ENCODE data around the gene NKG7. TPM values are rescaled to one million over a fixed set of nuclear protein-coding genes. Genes with fewer than 3 reads are reported as not detected.
"Not testable (repeated sequence)": the region's sequence is repeated elsewhere in the genome, so short reads cannot be mapped to it uniquely, and the experiment has no call there.

The NKG7 gene, protein sequence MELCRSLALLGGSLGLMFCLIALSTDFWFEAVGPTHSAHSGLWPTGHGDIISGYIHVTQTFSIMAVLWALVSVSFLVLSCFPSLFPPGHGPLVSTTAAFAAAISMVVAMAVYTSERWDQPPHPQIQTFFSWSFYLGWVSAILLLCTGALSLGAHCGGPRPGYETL
- 100 to 1,000 TPM; 835 to 848 TPM for total RNA-seq

GRCh38 chr19:51372649-51373504 lies at the start of gene NKG7:
Gene NKG7, minus strand, starts transcription at chr19:51372654. Its CDS starts 119 bp downstream, at chr19:51372535.
- ChIA-PET CTCF (interaction anchor here (1.2 to 3.8 kb wide), 5 partner anchors 10 to 75 kb away, joined by 3 to 26 read pairs (median 8); no protein-coding TSS in a partner anchor), POLR2A (interaction anchor here (1.1 to 3.6 kb wide), 4 partner anchors 22 to 78 kb away, joined by 3 to 37 read pairs (median 11); no protein-coding TSS in a partner anchor)

- POLR2A ChIA-PET = interaction anchor here (0.6 to 1.7 kb wide), 2 partner anchors 17 to 21 kb away, joined by 4 to 5 read pairs; no protein-coding TSS in a partner anchor
- CTCF ChIA-PET = interaction anchor here (0.6 to 3.6 kb wide), 32 partner anchors 9 to 1954 kb away, joined by 3 to 32 read pairs (median 4); no protein-coding TSS in a partner anchor
Measured at GRCh38 chr19:51422053-51422448, 49.6 kb upstream of the NKG7 start.

- CTCF ChIA-PET = interaction anchor here (0.6 to 3.6 kb wide), 32 partner anchors 8 to 1954 kb away, joined by 3 to 32 read pairs (median 4); no protein-coding TSS in a partner anchor
- POLR2A ChIA-PET = interaction anchor here (0.6 to 1.7 kb wide), 3 partner anchors 18 to 235 kb away, joined by 4 to 5 read pairs (median 4); no protein-coding TSS in a partner anchor
Measured at GRCh38 chr19:51421229-51422052, 49.0 kb upstream of the NKG7 start.

GRCh38 chr19:51420511-51420910 lies 48.1 kb upstream of the NKG7 start:
- ChIA-PET POLR2A (interaction anchor here (1.7 kb wide), 1 partner anchor 19 kb away, joined by 4 read pairs; no protein-coding TSS in a partner anchor), CTCF (interaction anchor here (0.8 to 3.6 kb wide), 9 partner anchors 15 to 282 kb away, joined by 3 to 32 read pairs (median 9); no protein-coding TSS in a partner anchor)

DNA sequence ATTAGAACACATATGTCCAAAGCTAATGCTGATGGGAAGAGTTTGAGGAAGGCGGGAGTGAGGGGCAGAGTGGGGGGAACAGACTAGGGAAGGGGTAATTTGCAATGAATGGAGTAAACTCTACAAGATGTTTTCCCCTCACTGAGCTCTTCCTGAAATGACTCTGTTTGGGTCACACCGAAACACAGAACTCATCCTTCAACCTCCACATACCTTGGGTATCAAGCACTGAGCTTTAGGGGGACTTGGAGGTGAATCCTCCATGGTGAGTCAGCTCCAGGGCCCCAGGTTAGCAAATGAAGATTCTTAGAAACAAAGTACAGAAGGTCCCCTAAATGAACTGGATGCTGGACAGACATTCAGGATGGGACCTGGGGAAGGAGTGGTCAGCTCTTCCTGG lies 46.3 kb upstream of the NKG7 start:
- ChIA-PET CTCF (interaction anchor here (0.6 to 3.0 kb wide), 8 partner anchors 12 to 792 kb away, joined by 3 to 11 read pairs (median 4); partner anchors contain the start of gene LIM2), POLR2A (no interaction called here)

- CTCF ChIA-PET = interaction anchor here (0.6 to 3.0 kb wide), 10 partner anchors 11 to 243 kb away, joined by 3 to 11 read pairs (median 4); partner anchors contain the start of gene LIM2
- POLR2A ChIA-PET = no interaction called here
Measured at GRCh38 chr19:51417810-51418157, 45.3 kb upstream of the NKG7 start.

DNA sequence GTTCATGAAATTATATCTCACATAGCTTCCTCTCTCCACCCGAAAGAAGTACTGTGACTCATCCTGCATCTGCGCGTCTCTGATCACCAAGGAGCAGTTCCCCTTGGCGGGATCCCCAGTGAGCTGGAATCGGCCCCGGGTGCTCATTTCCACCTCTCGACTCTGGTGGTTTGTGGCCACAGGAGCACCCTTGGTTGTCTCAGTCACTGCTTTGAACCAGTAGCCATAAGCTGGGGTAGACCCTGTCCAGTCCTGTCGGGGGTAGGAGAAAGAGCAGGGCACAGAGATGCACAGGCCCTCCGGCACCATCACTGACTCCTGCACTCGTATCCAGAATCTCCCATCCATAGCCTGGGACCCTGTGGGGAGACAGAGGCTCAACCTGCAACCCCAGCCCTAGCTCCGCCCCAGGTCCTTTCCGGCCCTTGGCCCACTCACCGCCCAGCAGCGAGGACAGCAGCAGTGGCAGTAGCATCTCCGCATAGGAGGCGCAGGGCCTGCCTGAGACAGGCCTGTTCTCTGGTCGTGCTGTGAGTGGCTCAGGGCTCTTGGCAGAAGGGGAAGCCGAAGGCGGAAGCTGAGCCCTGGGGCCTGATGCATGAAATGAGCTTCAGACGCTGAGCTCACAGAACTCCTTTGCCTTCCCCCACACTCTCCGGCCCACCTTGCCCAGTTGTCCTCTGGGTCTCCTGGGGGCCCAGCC lies 44.8 kb upstream of the NKG7 start, which contains the start of gene SIGLEC10:
TSS of gene SIGLEC10 (minus strand) at position 536 of the 703 bp plus-strand sequence. CDS start at position 475, 61 bp downstream.
- ChIA-PET POLR2A (interaction anchor here (0.6 kb wide), 1 partner anchor 356 kb away, joined by 3 read pairs; no protein-coding TSS in a partner anchor), CTCF (interaction anchor here (0.9 to 3.0 kb wide), 6 partner anchors 20 to 244 kb away, joined by 3 to 11 read pairs (median 4); no protein-coding TSS in a partner anchor)

DNA sequence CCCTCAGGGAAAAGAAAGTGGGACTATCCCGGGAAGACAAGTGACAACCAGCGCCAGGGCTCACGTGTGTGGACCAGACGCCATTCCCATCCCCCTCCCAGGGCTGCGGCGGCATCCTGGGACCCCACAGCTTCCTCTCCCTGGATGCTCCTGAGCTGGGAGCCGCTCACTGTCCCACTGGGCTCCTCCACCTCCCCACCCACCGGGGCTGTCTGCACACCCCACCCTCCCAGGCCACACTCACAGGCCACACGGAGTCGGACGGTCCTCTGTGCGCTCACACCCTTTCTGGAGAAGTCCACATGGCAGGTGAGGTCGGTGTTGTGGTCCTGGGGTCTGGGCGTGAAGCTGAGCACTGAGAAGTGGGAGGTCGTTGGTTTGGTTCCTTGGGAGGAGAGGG lies 44.0 kb upstream of the NKG7 start:
- CTCF ChIA-PET = interaction anchor here (1.6 to 3.0 kb wide), 3 partner anchors 21 to 23 kb away, joined by 3 to 11 read pairs (median 6); no protein-coding TSS in a partner anchor
- POLR2A ChIA-PET = not testable (repeated sequence)

GRCh38 chr19:51415187-51415586 lies 42.7 kb upstream of the NKG7 start:
- POLR2A ChIA-PET = no interaction called here
- CTCF ChIA-PET = interaction anchor here (0.6 kb wide), 1 partner anchor 113 kb away, joined by 3 read pairs; no protein-coding TSS in a partner anchor

- POLR2A ChIA-PET = no interaction called here
- CTCF ChIA-PET = interaction anchor here (1.4 kb wide), 1 partner anchor 26 kb away, joined by 4 read pairs; no protein-coding TSS in a partner anchor
Measured at GRCh38 chr19:51410950-51411748, 38.7 kb upstream of the NKG7 start.

DNA sequence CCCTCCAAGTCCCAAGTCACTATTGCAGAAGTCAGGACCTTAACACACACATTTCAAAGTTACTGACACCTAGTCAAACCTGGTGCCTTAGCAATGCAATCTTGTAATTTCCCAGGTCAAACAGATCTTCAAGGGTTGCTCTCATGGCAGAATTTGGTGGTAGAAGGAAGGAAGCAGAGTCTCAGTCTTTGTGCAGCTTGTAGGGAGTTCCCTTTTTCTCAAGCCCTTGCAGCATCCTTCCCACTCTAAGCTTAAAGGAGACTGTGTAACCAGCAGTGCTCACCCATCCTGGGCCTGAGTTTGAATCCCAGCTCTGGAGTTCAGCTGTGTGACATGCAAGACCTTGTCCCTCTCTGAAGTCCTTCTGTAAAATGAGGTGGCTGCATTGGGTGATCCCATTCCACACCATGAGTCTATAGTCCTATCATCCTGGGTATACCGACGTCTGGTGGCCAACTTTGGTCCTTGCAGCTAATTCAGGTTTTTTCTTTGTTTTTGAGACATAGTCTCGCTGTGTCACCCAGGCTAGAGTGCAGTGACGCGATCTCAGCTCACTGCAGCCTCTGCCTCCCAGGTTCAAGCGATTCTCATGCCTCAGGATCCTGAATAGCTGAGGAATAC lies 35.2 kb upstream of the NKG7 start:
- ChIA-PET CTCF (interaction anchor here (0.6 to 2.4 kb wide), 10 partner anchors 9 to 249 kb away, joined by 3 to 6 read pairs (median 4); partner anchors contain the start of gene ETFB), POLR2A (interaction anchor here (0.9 kb wide), 1 partner anchor 12 kb away, joined by 3 read pairs; no protein-coding TSS in a partner anchor)

GRCh38 chr19:51402117-51402516 lies 29.7 kb upstream of the NKG7 start:
- CTCF ChIA-PET = interaction anchor here (1.2 kb wide), 1 partner anchor 20 kb away, joined by 4 read pairs; no protein-coding TSS in a partner anchor
- POLR2A ChIA-PET = no interaction called here

- CTCF ChIA-PET = interaction anchor here (1.0 to 1.8 kb wide), 2 partner anchors 38 to 115 kb away, joined by 4 to 5 read pairs; no protein-coding TSS in a partner anchor
- POLR2A ChIA-PET = interaction anchor here (0.6 kb wide), 1 partner anchor 35 kb away, joined by 3 read pairs; no protein-coding TSS in a partner anchor
Measured at GRCh38 chr19:51399936-51400335, 27.5 kb upstream of the NKG7 start.

- ChIA-PET POLR2A (no interaction called here), CTCF (interaction anchor here (1.0 to 2.2 kb wide), 5 partner anchors 9 to 258 kb away, joined by 3 to 7 read pairs (median 4); no protein-coding TSS in a partner anchor)
Measured at GRCh38 chr19:51399231-51399630, 26.8 kb upstream of the NKG7 start.

- CTCF ChIA-PET = interaction anchor here (0.6 to 2.2 kb wide), 9 partner anchors 10 to 259 kb away, joined by 3 to 7 read pairs (median 3); no protein-coding TSS in a partner anchor
Measured at GRCh38 chr19:51398096-51398704, 25.7 kb upstream of the NKG7 start.

DNA sequence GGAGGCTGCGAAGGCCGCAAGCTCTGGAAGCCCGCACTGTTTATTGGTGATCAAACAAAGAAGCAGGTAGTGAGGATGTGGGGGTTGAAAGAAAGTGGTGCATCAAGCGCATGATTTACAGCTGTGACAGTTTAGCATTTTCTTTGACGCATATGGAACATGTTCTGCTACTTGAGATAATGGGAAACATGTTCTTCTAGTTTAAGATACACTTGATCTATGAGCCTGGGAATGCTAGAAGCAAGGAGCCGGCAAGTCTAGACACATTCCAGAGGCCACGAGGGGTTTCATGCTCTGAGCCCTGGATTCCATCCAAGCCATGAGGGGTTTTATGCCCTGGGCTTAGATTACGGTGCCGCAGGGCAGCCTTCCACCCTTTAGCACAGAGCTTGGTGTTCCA lies 25.0 kb upstream of the NKG7 start:
- POLR2A ChIA-PET = not testable (repeated sequence)
- CTCF ChIA-PET = interaction anchor here (0.6 to 2.2 kb wide), 8 partner anchors 10 to 260 kb away, joined by 3 to 7 read pairs (median 4); no protein-coding TSS in a partner anchor

More at GRCh38 chr19:51398096-51398704, 25.7 kb upstream of the NKG7 start:
- POLR2A ChIA-PET = no interaction called here

Data from activated CD8-positive, alpha-beta memory T cell treated with anti-CD3 and anti-CD28 coated beads for 36 hours (primary cell).